ENCODE measurements around the gene VCX2.
"Not testable (repeated sequence)": the region's sequence is repeated elsewhere in the genome, so short reads cannot be mapped to it uniquely, and the experiment has no call there.

Gene VCX2

GRCh38 chrX:8122538-8122937, 48.5 kb downstream of the VCX2 start:
- DNase-seq (ENCODE audit: low read depth in 2 of 2): no peak

DNA sequence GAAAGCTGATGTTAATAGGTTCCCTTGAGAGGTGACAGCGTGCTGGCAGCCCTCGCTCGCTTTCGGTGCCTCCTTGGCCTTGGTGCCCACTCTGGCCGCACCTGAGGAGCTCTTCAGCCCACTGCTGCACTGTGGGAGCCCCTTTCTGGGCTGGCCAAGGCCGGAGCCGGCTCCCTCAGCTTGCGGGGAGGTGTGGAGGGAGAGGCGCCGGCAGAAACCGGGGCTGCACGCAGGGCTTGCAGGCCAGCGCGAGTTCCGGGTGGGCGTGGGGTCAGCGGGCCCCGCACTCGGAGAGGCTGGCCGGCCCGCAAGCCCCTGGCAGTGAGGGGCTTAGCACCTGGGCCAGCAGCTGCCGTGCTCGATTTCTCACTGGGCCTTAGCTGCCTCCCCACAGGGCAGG, 49.7 kb downstream of the VCX2 start:
- DNase-seq (ENCODE audit: low read depth in 2 of 2): not testable (repeated sequence)
